ENCODE data around the gene SUCLG1.
"Not testable (repeated sequence)": the region's sequence is repeated elsewhere in the genome, so short reads cannot be mapped to it uniquely, and the experiment has no call there.

SUCLG1 gene

DNA sequence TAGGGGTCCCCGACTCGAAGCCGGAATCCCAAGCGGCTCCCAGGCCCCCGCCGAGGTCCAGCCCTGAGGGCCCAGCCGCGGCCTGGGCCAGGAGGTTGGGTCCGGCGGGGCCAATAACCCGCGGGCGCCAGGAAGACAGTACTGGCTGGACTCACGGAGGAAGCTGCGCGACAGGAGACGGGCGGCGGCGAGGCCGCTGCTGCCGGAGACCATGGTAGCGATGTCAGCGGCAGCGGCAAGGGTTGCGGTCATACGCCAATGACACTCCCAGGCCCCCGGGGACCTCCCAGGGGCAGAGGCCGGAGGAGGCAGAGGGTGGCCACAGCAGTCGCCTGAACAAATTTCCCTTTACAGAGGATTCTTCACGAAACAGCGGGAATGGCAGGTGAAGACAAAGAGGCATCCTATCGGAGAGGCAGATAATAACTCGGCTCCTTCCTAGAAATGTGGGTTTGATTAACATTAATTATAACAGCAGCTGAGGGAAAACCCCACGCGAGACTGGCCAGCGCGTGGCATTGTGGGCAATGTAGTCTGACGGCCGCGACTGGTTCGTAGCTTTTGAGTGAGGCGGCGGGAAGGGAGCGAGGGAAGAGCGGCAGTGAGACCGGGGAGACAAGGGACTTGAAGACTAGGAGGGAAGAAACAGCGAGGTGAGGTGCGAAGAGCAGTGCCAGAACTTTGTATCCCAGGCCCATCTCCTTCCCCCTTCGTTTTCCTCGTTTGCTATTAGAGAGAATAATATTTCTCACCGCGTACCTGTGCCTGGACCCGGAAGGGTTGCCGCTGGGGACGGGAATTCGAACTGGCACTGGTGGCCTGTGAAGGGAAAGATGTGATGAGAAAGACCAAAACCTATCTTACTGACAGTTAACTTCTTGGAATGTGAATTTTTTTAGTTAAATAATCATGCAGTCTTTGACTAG lies at the start of gene SUCLG1:
Gene SUCLG1 (minus strand): TSS at position 263 of the 926 bp plus-strand sequence. CDS start 11 bp downstream, at position 252.
- DNase-seq (ENCODE audit: low read depth, low spot score): peak; percentile 89

DNA sequence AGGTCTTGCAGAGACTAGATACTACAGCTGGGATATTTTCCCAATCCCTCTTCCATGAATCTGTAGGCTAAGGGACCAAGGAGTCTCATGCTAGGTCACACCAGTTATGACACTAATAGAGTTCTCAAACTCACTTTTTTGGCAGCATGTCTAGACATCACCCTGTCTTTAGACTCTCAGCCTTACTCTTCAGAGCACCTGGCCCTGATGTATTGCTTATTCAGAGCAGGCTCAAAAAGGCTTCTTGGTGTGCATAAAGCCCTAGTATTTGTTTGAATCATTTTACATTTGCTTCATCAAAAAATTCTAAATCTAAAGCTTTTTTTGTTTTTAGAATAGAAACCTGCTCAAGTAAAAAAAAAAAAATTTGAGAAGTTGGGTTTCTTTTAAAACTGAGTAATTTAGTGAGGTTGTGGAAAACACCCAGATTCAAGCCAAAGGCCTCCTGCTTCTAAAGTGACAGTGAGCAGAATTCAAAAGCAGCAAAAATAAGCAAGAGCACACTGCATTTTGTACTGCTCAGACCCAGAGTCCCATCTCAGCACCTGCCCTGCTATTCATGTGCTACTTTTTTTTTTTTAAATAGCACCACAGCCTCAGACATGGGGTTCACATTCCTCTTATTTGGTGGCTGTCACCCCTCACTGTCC lies 39.2 kb upstream of the SUCLG1 start:
- no peak for DNase-seq (ENCODE audit: low read depth, low spot score)

DNA sequence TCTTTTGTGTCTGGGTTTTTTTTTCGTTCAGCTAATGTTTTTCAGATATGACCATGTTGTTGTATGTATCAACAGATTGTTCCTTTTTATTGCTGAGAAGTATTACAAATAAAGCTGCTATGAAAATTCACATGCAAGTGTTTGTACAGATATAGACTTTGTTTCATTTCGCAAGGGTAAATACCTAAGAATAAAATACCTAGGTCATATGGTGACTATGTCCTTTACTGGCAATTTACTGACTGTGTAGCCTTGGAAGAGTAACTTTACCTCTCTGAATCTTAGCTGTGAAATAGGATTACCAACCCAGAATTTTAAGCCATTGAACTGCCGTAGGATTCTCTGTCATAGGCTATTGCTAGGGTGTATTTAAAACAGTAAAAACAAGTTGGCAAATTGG lies 38.2 kb upstream of the SUCLG1 start:
- DNase-seq (ENCODE audit: low read depth, low spot score): no peak

DNA sequence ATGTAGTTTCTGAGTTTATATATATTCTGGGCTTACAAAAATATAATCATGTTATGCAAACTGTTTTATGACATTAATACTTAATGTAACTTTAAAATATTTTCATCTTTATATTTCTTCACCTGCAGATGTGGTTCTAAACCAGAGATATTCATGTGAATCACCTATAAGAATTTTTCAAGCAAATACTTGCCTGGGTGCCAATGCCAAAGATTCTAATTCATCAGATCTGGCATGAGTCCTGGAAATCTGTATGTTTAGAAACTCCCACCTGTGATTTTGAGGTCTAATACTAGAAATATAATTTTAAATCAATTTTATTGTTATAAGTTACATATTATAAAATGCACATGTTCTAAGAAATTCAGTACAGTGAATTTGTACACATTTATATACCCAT lies 37.3 kb upstream of the SUCLG1 start:
- no peak for DNase-seq (ENCODE audit: low read depth, low spot score)

DNA sequence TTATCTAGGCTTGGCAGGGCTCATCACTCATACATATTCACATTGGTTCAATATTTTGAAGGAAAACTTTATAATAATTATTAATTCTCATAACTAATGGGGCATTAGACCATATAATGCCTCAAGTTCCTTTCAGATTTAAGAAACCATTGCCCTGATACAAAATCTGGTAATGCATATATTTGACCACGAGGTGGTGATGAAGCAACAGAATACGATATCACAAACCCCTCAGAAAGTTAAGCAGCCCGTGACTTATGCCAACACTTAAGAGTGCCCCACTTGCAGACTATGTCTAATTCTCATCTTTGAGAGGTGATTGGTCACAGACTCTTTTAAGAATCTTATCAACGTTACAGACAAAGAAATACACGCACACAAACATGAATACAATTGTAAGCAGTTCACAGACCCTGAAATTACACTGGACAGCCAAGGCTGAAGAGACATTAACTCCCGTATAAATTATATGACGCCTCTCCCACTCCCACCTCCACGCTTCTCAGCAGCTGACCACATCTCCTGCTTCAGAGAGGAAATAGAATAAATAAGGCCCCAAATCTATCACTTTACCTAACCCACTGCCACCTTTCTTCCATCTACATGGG lies 36.6 kb upstream of the SUCLG1 start:
- no peak for DNase-seq (ENCODE audit: low read depth, low spot score)

DNA sequence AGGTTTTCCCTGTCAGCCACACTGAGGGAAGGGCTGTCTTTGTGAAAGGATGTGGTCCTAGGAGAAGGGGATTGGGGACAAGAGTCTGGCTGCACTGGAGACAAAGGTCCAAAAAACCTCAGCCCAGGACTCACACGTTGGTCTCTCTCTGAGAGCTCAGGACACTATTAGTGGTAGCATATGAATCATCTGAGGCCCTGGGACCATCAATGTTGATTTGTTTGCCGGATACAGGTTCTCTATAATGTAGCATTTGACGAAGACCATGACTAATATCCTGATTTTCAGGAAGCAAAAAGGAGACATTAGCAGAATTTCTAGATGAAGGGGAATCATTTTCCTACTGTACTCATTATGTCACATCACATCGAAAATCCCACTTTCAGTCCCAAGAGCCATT lies 35.0 kb upstream of the SUCLG1 start:
- DNase-seq (ENCODE audit: low read depth, low spot score): no peak

DNA sequence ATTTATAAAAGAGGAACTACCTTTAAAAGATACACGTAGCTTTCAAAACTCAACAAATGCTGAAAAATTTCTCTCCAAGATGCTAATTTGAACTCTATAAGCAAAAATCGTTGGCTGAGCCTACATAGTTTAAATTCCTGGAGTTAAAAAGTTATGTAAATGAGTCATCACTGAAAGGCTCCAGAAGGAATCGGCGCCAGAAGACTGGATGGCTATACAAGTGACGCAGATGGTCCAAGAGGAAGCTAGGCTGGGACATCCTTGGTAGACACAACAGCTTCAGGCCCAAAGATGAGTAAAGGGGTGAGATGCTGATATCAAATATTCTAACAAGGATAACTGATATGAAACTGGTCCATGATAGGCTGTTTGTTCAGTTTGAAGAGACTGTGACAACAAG lies 34.4 kb upstream of the SUCLG1 start:
- no peak for DNase-seq (ENCODE audit: low read depth, low spot score)

DNA sequence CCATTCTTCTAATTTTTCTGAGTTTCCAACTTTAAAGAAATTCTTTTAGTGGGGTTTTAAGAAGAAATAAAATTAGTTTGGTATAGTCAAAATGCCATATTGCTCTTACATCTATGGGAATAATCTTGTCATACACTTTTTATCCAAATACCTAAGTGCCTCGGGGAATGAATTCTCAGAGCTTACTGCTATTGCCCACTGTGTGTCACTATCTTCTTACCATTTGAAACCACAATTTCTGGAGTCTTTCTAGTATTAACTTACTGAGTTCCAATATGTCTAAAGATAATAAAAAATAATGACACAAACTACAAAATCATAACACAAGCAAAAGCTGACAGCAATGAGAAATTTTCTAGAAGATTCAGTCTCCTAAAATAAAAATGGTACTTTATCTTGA lies 33.5 kb upstream of the SUCLG1 start:
- DNase-seq (ENCODE audit: low read depth, low spot score): no peak

DNA sequence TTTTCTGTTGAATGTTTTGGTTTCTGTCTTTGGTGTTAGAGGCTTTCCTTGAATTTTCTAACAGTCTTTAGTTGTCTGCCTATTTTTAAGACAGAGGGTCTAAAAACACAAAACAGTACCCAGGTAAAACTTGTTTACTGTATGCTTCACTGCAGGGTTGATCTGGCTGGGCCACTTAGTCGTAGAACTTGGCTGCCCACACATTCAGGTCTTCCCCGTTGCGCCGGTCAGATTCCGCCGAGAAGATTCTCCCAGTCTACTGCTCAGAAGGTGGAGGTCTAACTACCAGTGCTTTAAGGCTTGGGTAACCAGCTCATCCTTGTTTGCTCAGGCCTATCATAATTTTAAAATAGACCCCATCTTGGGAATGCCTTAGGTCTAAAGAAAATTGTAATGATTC lies 32.7 kb upstream of the SUCLG1 start:
- DNase-seq (ENCODE audit: low read depth, low spot score): no peak

DNA sequence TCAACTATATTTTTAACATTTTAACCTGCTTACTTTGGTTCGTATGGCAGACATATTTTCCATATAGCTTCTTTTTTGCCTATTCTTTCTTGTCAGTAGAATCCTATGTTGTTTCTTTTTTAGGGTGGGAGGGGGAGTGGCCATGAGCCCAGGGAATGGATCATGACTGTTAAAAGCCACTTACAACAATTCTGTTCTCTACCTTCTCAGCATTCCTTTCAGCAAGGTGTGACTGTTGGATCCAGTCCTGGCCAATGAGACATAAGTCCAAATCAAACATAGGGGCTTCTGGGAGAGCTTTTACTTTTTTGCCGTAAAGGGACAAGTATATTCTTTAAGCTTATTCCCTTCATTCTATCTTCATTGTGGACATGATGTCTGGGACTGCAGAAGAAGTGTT lies 32.2 kb upstream of the SUCLG1 start:
- no peak for DNase-seq (ENCODE audit: low read depth, low spot score)

DNA sequence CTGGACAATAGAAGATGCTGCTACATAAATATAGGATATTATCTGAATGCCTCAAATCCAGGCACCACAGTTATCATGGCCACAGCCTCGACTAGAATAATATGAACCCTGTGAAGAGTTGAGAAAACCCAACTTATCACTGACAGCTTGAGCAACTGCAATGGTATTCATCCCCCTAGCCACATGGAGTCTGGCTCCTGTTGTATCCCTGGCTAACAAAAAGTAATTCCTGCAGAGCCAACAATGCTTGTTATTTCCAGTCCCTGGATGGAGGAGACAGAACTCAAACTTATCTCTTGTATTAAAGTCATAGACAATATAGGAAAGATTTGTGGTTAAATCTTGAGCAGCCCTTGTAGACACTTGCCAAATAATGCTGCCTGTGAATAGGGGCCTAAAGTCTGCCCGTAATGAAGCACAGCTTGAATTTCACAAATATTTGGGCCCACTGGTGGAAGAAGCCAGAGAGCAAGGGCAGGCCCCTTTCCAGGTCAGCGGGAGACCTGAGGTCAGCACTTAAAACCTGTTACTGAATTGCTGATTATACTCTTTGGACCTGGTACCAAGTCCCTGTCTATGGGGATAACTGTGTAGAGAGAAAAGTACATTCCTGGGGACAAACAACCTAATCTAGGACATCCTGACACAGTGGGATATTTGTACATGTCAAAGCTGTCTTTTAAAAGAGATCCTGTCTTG lies 28.4 kb upstream of the SUCLG1 start:
- no peak for DNase-seq (ENCODE audit: low read depth, low spot score)

DNA sequence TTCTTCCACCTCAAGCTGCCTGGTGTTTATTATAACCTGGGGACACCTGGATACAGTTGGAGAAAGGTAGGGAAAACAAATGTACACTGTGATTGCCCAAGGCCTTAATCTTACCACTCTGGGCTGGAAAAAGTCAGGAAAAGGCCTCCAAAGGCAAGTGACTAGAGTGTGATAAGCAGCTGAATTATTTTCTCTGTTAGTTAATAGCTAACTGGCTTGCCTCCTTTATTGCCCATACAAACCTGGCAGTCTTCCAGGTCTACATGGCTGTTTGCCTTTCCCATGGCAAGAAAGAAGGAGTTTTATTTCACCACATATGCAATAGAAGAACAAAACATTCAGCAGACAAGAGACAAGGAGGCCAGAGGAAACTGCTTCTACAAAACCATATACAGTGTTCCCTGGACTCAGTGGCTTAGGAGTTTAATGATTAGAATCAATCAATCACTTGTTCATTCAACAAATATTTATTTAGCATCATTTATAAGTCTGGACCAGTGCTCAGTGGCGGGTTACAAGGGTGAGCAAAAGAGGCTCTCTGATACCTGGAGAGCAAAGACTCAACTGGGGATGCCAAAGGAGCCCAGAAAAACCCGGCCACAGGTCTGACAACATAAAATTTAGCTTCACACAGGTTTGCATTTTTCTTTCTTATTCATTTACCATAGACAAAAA lies 27.5 kb upstream of the SUCLG1 start:
- DNase-seq (ENCODE audit: low read depth, low spot score): no peak

DNA sequence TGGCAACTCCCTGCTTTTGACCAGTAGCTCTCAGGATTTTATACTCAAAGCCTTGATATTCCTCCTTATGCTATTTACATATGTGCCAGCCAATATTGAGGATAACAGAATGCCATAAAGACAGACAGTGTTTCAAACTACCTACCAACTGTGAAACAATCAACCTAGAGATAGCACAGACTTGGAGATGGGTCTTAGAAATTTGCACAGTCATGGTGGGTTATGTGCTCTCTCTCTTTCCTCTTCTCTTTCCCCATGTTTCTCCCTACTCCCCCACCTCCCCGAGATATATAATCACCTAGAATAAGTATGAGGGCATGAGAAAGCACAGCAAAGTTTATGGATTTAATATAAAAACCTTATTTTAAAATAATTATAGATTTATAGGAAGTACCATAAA lies 24.2 kb upstream of the SUCLG1 start:
- no peak for DNase-seq (ENCODE audit: low read depth, low spot score)

DNA sequence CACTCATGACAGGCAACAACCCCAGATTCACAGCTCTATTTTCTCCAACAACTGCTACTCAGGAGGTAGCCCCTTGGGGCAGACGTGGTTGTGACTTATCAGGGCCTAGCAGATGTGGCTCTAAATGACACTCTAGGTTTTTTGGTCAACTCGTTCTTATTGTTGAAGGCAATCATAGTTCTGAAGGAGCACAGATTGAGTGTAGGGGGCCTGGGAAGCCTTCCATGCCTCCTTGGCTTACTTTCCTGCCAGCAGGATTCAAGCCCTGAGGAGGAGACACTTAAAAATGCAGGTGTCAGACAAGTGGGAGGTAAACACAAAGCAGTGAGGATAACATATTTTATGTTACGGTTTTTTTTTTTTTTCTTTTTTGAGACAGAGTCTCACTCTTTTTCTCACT lies 23.5 kb upstream of the SUCLG1 start:
- no peak for DNase-seq (ENCODE audit: low read depth, low spot score)

DNA sequence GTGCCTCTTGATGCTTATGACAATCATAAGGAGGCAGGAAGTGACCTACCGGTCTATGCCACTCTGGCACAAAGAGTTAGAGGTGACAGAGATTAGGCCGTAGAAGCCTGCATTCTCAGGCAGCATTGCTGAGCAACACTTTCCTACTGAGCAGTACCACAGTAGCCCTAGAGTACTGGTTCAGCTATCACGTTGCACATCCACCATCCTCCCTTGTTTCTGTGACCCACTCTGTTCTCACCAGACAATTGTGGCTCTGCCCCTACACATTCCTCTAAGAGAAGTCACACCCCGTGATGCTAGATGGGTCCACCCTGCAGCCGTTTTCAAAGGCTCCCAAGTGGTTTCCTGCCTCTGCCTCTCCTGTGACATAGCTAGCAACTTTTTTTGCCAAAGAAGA lies 22.6 kb upstream of the SUCLG1 start:
- no peak for DNase-seq (ENCODE audit: low read depth, low spot score)

DNA sequence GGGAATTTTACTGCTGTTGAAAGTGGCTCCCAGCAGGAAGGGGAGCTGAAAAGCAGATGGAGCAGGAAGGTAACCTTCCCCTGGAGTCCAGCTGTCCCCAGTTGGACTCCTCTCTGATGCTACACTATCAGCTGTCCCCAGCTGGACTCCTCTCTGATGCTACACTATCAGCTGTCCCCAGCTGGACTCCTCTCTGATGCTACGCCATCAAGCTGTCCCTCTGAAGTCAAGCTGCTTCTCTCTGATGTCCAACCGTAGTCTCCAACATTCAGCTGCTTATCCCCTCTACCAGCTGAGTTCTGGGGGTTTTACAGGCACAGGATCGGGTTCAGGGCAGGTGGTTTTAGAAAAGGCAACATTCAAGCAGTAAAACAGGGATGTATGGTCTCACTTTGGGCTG lies 19.8 kb upstream of the SUCLG1 start:
- no peak for DNase-seq (ENCODE audit: low read depth, low spot score)

DNA sequence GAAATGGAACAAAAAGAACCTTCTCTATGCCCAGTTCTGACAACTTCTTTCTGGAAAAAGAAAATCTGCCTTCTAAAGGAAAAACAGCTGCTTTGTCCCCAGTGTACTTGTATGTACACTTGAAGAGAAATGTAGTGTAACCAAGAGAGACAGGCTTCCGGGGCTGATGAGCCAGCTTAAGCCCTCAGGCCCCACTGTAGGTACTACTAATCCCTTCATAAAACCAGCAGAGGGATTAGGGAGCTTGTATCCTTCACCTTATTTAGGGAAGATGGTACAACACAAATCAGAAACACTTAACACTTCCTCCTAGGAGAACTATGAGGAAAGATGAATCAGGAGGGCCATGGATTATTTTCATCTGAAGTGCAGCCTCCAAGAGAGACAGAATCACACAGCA lies 18.8 kb upstream of the SUCLG1 start:
- DNase-seq (ENCODE audit: low read depth, low spot score): no peak

DNA sequence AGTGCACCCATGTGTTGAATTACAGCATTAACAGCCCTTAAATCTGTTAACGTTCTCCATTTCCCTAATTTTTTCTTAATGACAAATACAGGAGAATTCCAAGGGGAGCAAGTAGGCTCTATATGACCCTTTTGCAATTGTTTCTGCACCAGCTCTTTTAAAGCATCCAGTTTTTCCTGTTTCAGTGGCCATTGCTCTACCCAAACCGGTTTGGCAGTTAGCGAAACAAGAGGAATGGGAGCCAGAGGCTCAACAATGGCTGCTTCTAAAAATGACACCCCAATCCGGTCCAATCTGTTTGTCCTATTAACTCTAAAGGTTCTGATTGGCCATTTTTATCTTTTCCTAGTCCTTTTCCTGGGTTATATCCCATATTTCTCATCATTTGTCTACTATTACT lies 15.1 kb upstream of the SUCLG1 start:
- peak; percentile 46 for DNase-seq (ENCODE audit: low read depth, low spot score)

DNA sequence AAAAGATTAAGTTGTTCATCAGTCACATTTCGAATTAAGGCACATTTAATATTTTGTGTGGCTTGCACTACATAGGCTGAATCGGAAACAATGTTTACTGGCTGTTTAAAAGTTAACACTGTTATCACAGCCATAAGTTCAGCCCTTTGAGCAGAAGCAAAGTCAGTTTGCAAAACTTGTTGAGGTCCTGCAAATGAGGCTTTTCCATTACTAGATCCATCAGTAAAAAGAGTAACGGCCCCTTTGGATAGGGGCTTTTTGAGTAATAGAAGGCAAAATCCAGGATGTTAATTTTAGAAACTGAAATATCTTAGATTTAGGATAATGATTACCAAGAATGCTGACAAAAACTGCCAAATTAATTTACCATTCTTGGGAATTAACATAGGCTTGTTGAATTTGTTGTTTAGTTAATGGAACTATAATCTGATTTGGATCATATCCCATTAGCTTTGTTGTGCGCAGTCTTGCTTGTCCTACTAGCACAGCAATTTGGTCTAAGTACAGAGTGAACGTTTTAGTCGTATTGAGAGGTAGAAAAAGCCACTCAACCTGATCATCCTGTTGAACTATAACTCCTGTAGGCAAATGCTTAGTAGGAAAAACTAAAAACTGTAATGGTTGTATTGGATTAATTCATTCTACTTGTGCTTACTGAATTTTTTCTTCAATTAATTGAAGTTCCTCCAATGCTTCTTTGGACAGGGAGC lies 13.9 kb upstream of the SUCLG1 start:
- DNase-seq (ENCODE audit: low read depth, low spot score): no peak

DNA sequence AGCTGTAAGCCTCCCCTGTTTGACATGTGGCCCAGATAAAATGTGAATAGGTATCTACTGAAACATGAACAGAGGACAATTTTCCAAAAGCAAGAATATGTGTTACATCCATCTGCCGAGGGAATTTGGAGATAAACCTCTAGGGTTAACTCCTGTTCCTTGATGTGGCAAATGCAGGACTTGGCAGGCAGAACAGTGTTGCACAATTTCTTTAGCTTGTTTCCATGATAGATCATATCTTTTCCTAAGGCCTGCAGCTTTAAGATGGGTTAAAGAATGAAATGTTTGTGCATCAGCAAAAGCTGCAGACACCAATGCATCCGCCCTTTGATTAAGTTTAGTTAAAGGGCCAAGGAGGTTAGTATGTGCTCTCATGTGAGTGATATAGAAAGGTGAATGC lies 13.3 kb upstream of the SUCLG1 start:
- not testable (repeated sequence) for DNase-seq (ENCODE audit: low read depth, low spot score)

DNA sequence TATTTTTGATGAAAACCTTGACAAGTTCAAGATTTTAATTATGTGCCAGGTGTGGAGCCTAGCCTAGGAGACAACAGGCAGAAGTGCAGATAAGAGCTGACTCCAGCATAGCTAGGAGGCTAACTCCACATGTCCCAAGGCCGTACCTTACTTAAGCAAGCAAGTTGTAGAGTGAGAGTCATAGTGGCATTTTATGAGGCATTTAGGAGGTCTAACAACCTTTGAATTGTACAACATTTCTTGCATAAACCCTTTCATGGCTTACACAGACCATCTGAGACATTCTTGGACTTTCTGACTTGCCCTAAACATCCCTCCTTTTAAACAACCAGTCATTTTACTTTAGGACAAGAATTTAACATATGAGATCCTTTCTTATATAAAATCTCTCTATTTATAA lies 8.3 kb upstream of the SUCLG1 start:
- DNase-seq (ENCODE audit: low read depth, low spot score): no peak

Measured in ELF-1 (cell line).